GM23248 (cell line): ENCODE data around the gene OPALIN. TPM values are rescaled to one million over a fixed set of nuclear protein-coding genes. Genes with fewer than 3 reads are reported as not detected.

Experiments
- DNase-seq: peaks from one replicate; pipeline ENCODE4 v3.0.0-alpha.2; 2015
- H2AFZ ChIP-seq: fragments of 200-600 bp; sonication (generic); 2 replicates; pipeline ENCODE4 v1.6.1; 2016; ENCODE audit warnings: antibody characterized with exemption
- H3F3A ChIP-seq: fragments of 200-600 bp; sonication (generic); 2 replicates; pipeline ENCODE4 v1.6.1; 2016; ENCODE audit warnings: mild to moderate bottlenecking, antibody characterized with exemption, mixed run types; ENCODE audit not compliant: insufficient read depth
- H3K27ac ChIP-seq: fragments of 200-600 bp; sonication (generic); 2 replicates; pipeline ENCODE4 v1.5.1; 2016; ENCODE audit warnings: mild to moderate bottlenecking
- H3K27me3 ChIP-seq: fragments of 200-600 bp; sonication (generic); replicated peaks from 2 replicates; pipeline ENCODE4 v1.6.1; 2016; ENCODE audit warnings: mild to moderate bottlenecking; ENCODE audit not compliant: insufficient read depth
- H3K36me3 ChIP-seq: fragments of 200-600 bp; sonication (generic); 2 replicates; pipeline ENCODE4 v1.6.1; 2016; ENCODE audit warnings: low read depth, mild to moderate bottlenecking
- H3K4me1 ChIP-seq: fragments of 200-600 bp; sonication (generic); 2 replicates; pipeline ENCODE4 v1.6.1; 2016; ENCODE audit warnings: mild to moderate bottlenecking; ENCODE audit not compliant: insufficient read depth
- H3K4me2 ChIP-seq: fragments of 200-600 bp; sonication (generic); one replicate; pipeline ENCODE4 v1.6.1; 2016; ENCODE audit warnings: mild to moderate bottlenecking; ENCODE audit not compliant: unreplicated experiment
- H3K4me3 ChIP-seq: fragments of 200-600 bp; sonication (generic); 2 replicates; pipeline ENCODE4 v1.5.1; 2016; ENCODE audit warnings: mild to moderate bottlenecking
- H3K79me2 ChIP-seq: fragments of 200-600 bp; sonication (generic); 2 replicates; pipeline ENCODE4 v1.6.1; 2016; ENCODE audit warnings: mild to moderate bottlenecking; ENCODE audit not compliant: insufficient read depth
- H3K9ac ChIP-seq: fragments of 200-600 bp; sonication (generic); 2 replicates; pipeline ENCODE4 v1.6.1; 2016; ENCODE audit warnings: mild to moderate bottlenecking
- H3K9me2 ChIP-seq: fragments of 200-600 bp; sonication (generic); 2 replicates; pipeline ENCODE4 v1.6.1; 2016; ENCODE audit warnings: mixed run types, mild to moderate bottlenecking, moderate library complexity; ENCODE audit not compliant: insufficient read depth
- H3K9me3 ChIP-seq: fragments of 200-600 bp; sonication (generic); one replicate; pipeline ENCODE4 v1.6.1; 2017; ENCODE audit warnings: low read depth
- H4K20me1 ChIP-seq: fragments of 200-600 bp; sonication (generic); 2 replicates; pipeline ENCODE4 v1.6.0; 2016; ENCODE audit not compliant: insufficient read depth
- EZH2 ChIP-seq: fragments of 200-600 bp; sonication (generic); IDR thresholded peaks from 2 replicates; pipeline ENCODE4 v1.6.1; 2018; ENCODE audit warnings: antibody characterized with exemption, mild to moderate bottlenecking; ENCODE audit not compliant: insufficient read depth, poor library complexity, severe bottlenecking
- EZH2phosphoT487 ChIP-seq: fragments of 200-600 bp; sonication (generic); IDR thresholded peaks from 2 replicates; pipeline ENCODE4 v1.6.1; 2018; ENCODE audit warnings: antibody characterized with exemption, moderate library complexity, mild to moderate bottlenecking, low read depth; ENCODE audit not compliant: insufficient read depth
- WGBS, 2 experiments: methylation state at CpG; one replicate each; pipeline ENCODE4 v1.1.6; 2015 to 2017; ENCODE audit warnings: low lambda C conversion rate in 2 of 2, low coverage in 1 of 2; ENCODE audit errors: missing lambda C conversion rate in 2 of 2; 5-methylcytosine and 5-hydroxymethylcytosine counted together
- in situ Hi-C: fragments of 300-500 bp; cut with MboI; formaldehyde crosslinking; loops from 2 replicates; pipeline ENCODE4 v1.15.0; 2020
- polyA plus RNA-seq: library from polyadenylated mRNA; unstranded; fragments of >200 nt; fragmentation: Nextera tagmentation; extraction: Ambion mirVana; gene quantifications from 2 replicates; pipeline ENCODE4 v1.2.1, GENCODE V29; 2016
- total RNA-seq: library from RNA; depleted of rRNA; stranded (reverse); fragments of >200 nt; shearing (Covaris generic); gene quantifications from 2 replicates; pipeline ENCODE4 v1.2.3, GENCODE V29; 2014

Gene OPALIN
- total and polyA plus RNA-seq, 2 experiments from 2014 or later = not detected

GRCh38 chr10:96387161-96387560 is 28.4 kb upstream of the OPALIN start:
- Histone ChIP-seq H3K9me3 (no peaks in the 10 kb centered on the region), H3F3A (0 out of 2 replicates have a peak, but pooled peaks cover 16% of the 10 kb centered on the region), H3K9ac (no peak overlapping the region), H3K4me2 (peak overlapping the region; percentile 37), H3K36me3 (no peaks in the 10 kb centered on the region), H2AFZ (0 out of 2 replicates have a peak overlapping the region, but pooled peaks have one; percentile 7), H3K4me1 (peaks cover 14% of the 10 kb centered on the region), H3K27ac (peak overlapping the region; percentile 64), H3K9me2 (no peaks in the 10 kb centered on the region), H3K79me2 (no peaks in the 10 kb centered on the region), H3K27me3 (no peaks in the 10 kb centered on the region), H4K20me1 (no peaks in the 10 kb centered on the region), H3K4me3 (peak overlapping the region; percentile 17; the same call in 1 of the 2 replicates)
- in situ Hi-C loops = loop anchor here (25.0 kb wide), 2 partner anchors 650 to 825 kb away; no protein-coding TSS in a partner anchor
- DNase-seq = peak; percentile 55
- TF ChIP-seq EZH2 (no peak), EZH2phosphoT487 (no peak)
- WGBS, 2 experiments = 8 to 14% methylated on average over 2 of the region's 2 CpGs

- 0 out of 2 replicates have a peak, but pooled peaks cover 16% of the 10 kb centered on the region for H3F3A ChIP-seq
- H4K20me1 ChIP-seq = no peaks in the 10 kb centered on the region
- TF ChIP-seq EZH2 (no peak), EZH2phosphoT487 (no peak)
- no peak overlapping the region for H3K9ac ChIP-seq
- H3K9me3 ChIP-seq = no peaks in the 10 kb centered on the region
- no peak overlapping the region for H3K4me3 ChIP-seq
- in situ Hi-C loops = loop anchor here (25.0 kb wide), 2 partner anchors 653 to 828 kb away; no protein-coding TSS in a partner anchor
- DNase-seq = no peak
- H3K27me3 ChIP-seq = no peaks in the 10 kb centered on the region
- peaks cover 14% of the 10 kb centered on the region for H3K4me1 ChIP-seq
- H3K4me2 ChIP-seq = no peak overlapping the region
- 74 to 82% methylated on average over 17 to 25 of the region's 25 CpGs for WGBS, 2 experiments
- no peaks in the 10 kb centered on the region for H3K79me2 ChIP-seq
- H3K27ac ChIP-seq = no peak overlapping the region
- no peaks in the 10 kb centered on the region for H3K9me2 ChIP-seq
- H3K36me3 ChIP-seq = no peaks in the 10 kb centered on the region
- H2AFZ ChIP-seq = no peak overlapping the region
Observed at GRCh38 chr10:96384506-96384905, 25.7 kb upstream of the OPALIN start.

- Histone ChIP-seq H3K79me2 (no peaks in the 10 kb centered on the region), H3F3A (no peaks in the 10 kb centered on the region), H3K27ac (no peak overlapping the region), H2AFZ (no peak overlapping the region), H3K4me3 (no peak overlapping the region), H3K9me2 (no peaks in the 10 kb centered on the region), H3K36me3 (no peaks in the 10 kb centered on the region), H3K9ac (no peak overlapping the region), H3K4me2 (no peak overlapping the region), H3K9me3 (no peaks in the 10 kb centered on the region), H4K20me1 (no peaks in the 10 kb centered on the region), H3K27me3 (no peaks in the 10 kb centered on the region), H3K4me1 (peaks cover 7% of the 10 kb centered on the region)
- WGBS, 2 experiments = 91 to 92% methylated on average over 4 to 7 of the region's 7 CpGs
- TF ChIP-seq EZH2 = no peak
- TF ChIP-seq EZH2phosphoT487 = no peak
- in situ Hi-C loops = loop anchor here (25.0 kb wide), 2 partner anchors 656 to 831 kb away; no protein-coding TSS in a partner anchor
- DNase-seq = peak; percentile 49
Observed at GRCh38 chr10:96380821-96381220, 22.0 kb upstream of the OPALIN start.

- no peak for TF ChIP-seq EZH2phosphoT487
- TF ChIP-seq EZH2 = no peak
- no peak overlapping the region for H3K4me2 ChIP-seq
- no peaks in the 10 kb centered on the region for H4K20me1 ChIP-seq
- no peak overlapping the region for H3K9ac ChIP-seq
- in situ Hi-C loops = loop anchor here (25.0 kb wide), 2 partner anchors 658 to 833 kb away; no protein-coding TSS in a partner anchor
- peaks cover 7% of the 10 kb centered on the region for H3K4me1 ChIP-seq
- H3K9me2 ChIP-seq = no peaks in the 10 kb centered on the region
- no peak overlapping the region for H3K4me3 ChIP-seq
- H3K36me3 ChIP-seq = no peaks in the 10 kb centered on the region
- DNase-seq = no peak
- H3F3A ChIP-seq = no peaks in the 10 kb centered on the region
- whole genome bisulfite sequencing, 2 experiments = 80 to 83% methylated on average over 8 of the region's 8 CpGs
- H3K27me3 ChIP-seq = no peaks in the 10 kb centered on the region
- H2AFZ ChIP-seq = no peak overlapping the region
- H3K79me2 ChIP-seq = no peaks in the 10 kb centered on the region
- no peak overlapping the region for H3K27ac ChIP-seq
- no peaks in the 10 kb centered on the region for H3K9me3 ChIP-seq
Observed at GRCh38 chr10:96379758-96380157, 21.0 kb upstream of the OPALIN start.
